Ovary (tissue), 9 donors: ENCODE measurements around the gene EIF2S3B. TPM values are rescaled to one million over a fixed set of nuclear protein-coding genes. Genes with fewer than 3 reads are reported as not detected.
"Not testable (repeated sequence)": the region's sequence is repeated elsewhere in the genome, so short reads cannot be mapped to it uniquely, and the experiment has no call there.

Experiments used
- DNase-seq, 5 donors: peaks; one replicate each; pipeline ENCODE4 v3.0.0-alpha.2; 2019 to 2020
- H3K27ac ChIP-seq, 2 donors: fragments of 200-600 bp; one replicate each; pipeline versions ENCODE4 v1.5.1 to v1.8.0; 2019 to 2022
- H3K27me3 ChIP-seq: fragments of 200-600 bp; one replicate; pipeline ENCODE4 v1.8.0; 2022
- H3K36me3 ChIP-seq: fragments of 200-600 bp; sonication (generic); one replicate; pipeline ENCODE4 v1.5.1; 2019
- H3K4me1 ChIP-seq: one replicate; pipeline ENCODE4 v1.8.1; 2013; ENCODE audit warnings: mild to moderate bottlenecking, moderate library complexity; ENCODE audit not compliant: insufficient read depth
- H3K4me3 ChIP-seq: fragments of 200-600 bp; sonication (generic); one replicate; pipeline ENCODE4 v1.5.1; 2017
- H3K9me3 ChIP-seq, 2 donors: fragments of 200-600 bp in 1 of 2; sonication (generic) in 1 of 2; one replicate each; pipeline versions ENCODE4 v1.5.1 to v1.8.1; 2013 to 2019; ENCODE audit warnings: mild to moderate bottlenecking in 1 of 2, moderate library complexity in 1 of 2
- EP300 ChIP-seq: sonication (generic); formaldehyde crosslinking; IDR thresholded peaks from one replicate; pipeline ENCODE4 v1.6.1; 2017; ENCODE audit warnings: antibody characterized with exemption
- POLR2A ChIP-seq: fragments of 450-650 bp; IDR thresholded peaks from one replicate; pipeline ENCODE4 v1.6.1; 2017; ENCODE audit warnings: antibody characterized with exemption, mild to moderate bottlenecking, moderate library complexity
- WGBS, 3 donors: extraction: QIAGEN DNeasy Blood & Tissue Kit in 1 of 3; methylation state at CpG; one replicate each; pipeline versions ENCODE4 v1.1.5 to v1.1.7; 2013 to 2017; 5-methylcytosine and 5-hydroxymethylcytosine counted together
- intact Hi-C, 4 donors: fragments of 100-400 bp; cut with DNase I; formaldehyde crosslinking; loops; one replicate each; pipeline versions ENCODE4 v1.11.0 to v1.15.1; 2022 to 2023
- polyA plus RNA-seq, 2 donors: library from polyadenylated mRNA; stranded (reverse); fragments of 200-250 nt in 1 of 2; fragments of 350-450 nt in 1 of 2; fragmentation: Illumina TruSeq in 1 of 2; extraction: RNeasy Lipid Tissue Mini Kit (QIAGEN cat#74804) in 1 of 2; gene quantifications; one replicate each; pipeline ENCODE4 v1.2.3, GENCODE V29; 2013 to 2014
- total RNA-seq, 7 donors: library from RNA; depleted of rRNA in 2 of 7; stranded (reverse); fragments of >200 nt in 2 of 7; fragmentation: NEBNext Ultra II Directional in 3 of 7; extraction: Animal tissue kit (Norgen Biotek cat#: 25700) in 3 of 7; gene quantifications; one replicate each; pipeline versions ENCODE4 v1.1.0 to v1.2.4, GENCODE V29; 2016 to 2023
- TF ChIP-seq, protein P1 (sequence below), 3 donors: fragments of 450-650 bp in 2 of 3; fragments of 200-600 bp in 1 of 3; IDR thresholded peaks; one replicate each; pipeline versions ENCODE4 v1.5.1 to v1.8.0; 2016 to 2022; ENCODE audit warnings: antibody characterized with exemption in 3 of 3, mild to moderate bottlenecking in 1 of 3
- donor health status: DM: no; HTN: no; CAD: no; lungs with moderate emphysema.
- donor health status: DM: no; HTN: no; CAD: no.
- donor health status: Bipolar disorder and iron deficiency.
- donor health status: DM: yes; HTN: yes; CAD: no.
- donor health status: DM: no; HTN: no; CAD: no.
- donor health status: DM: yes; HTN: yes; CAD: no.

EIF2S3B gene
- total and polyA plus RNA-seq, 9 donors, result 0.23 to 4.5 (median 1.1) TPM

DNA sequence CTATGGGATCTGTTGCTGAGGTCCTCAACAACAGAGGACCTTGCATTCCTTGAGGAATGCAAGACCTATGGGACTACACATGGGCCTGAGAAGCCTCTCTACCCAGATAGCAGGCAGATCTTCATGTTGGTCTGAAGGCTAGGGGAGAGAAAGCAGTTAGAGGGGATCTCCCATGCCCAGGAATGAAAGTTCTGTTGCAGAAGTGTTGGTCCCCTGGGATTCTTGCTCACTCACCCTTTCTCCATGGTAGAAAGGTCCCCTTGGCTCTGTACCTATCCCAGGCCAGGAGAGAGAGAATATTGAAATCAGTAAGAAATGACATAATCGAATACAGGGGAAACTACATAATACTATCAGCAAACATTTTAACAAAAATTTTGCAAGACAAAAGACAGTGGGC is 36.0 kb upstream of the EIF2S3B start:
- Histone ChIP-seq H3K4me3 (no peak overlapping the region), H3K27ac (no peak overlapping the region), H3K36me3 (no peaks in the 10 kb centered on the region), H3K9me3 (no peaks in the 10 kb centered on the region), H3K27me3 (no peaks in the 10 kb centered on the region), H3K4me1 (no peaks in the 10 kb centered on the region)
- TF ChIP-seq POLR2A (no peak), EP300 (no peak)
- TF ChIP-seq, protein P1, sequence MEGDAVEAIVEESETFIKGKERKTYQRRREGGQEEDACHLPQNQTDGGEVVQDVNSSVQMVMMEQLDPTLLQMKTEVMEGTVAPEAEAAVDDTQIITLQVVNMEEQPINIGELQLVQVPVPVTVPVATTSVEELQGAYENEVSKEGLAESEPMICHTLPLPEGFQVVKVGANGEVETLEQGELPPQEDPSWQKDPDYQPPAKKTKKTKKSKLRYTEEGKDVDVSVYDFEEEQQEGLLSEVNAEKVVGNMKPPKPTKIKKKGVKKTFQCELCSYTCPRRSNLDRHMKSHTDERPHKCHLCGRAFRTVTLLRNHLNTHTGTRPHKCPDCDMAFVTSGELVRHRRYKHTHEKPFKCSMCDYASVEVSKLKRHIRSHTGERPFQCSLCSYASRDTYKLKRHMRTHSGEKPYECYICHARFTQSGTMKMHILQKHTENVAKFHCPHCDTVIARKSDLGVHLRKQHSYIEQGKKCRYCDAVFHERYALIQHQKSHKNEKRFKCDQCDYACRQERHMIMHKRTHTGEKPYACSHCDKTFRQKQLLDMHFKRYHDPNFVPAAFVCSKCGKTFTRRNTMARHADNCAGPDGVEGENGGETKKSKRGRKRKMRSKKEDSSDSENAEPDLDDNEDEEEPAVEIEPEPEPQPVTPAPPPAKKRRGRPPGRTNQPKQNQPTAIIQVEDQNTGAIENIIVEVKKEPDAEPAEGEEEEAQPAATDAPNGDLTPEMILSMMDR (IDR thresholded peaks at IDR 0.05), result no peak
- intact Hi-C loops, result no loop called here
- 80 to 91% (median 86%) methylated on average over 1 of the region's 1 CpG for WGBS, 3 donors
- DNase-seq, result no peak

- intact Hi-C loops, DNase-seq, H3K4me3 ChIP-seq, H3K9me3 ChIP-seq, H3K27ac ChIP-seq, H3K27me3 ChIP-seq, H3K4me1 ChIP-seq, H3K36me3 ChIP-seq: not testable (repeated sequence)
- 89 to 93% (median 93%) methylated on average over 5 of the region's 5 CpGs for WGBS, 3 donors
Observed at GRCh38 chr12:10472808-10473207, 32.9 kb upstream of the EIF2S3B start.

- H3K36me3 ChIP-seq, H3K27ac ChIP-seq, H3K4me1 ChIP-seq, intact Hi-C loops, H3K4me3 ChIP-seq, H3K27me3 ChIP-seq, H3K9me3 ChIP-seq, DNase-seq: not testable (repeated sequence)
- WGBS, 3 donors, result 69 to 78% (median 71%) methylated on average over 2 of the region's 2 CpGs
Observed at GRCh38 chr12:10481901-10482300, 23.8 kb upstream of the EIF2S3B start.

DNA sequence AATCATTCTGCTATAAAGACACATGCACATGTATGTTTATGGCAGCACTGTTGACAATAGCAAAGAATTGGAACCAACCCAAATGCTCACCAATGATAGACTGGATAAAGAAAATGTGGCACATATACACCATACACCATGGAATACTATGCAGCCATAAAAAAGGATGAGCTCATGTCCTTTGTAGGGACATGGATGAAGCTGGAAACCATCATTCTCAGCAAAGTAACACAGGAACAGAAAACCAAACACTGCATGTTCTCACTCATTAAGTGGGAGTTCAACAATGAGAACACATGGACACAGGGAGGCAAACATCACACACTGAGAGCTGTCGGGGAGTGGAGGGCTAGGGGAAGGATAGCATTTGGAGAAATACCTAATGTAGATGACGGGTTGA is 18.4 kb upstream of the EIF2S3B start:
- DNase-seq, H3K27me3 ChIP-seq, H3K36me3 ChIP-seq, H3K9me3 ChIP-seq, H3K4me1 ChIP-seq, H3K4me3 ChIP-seq, intact Hi-C loops, H3K27ac ChIP-seq: not testable (repeated sequence)
- 53 to 92% (median 87%) methylated on average over 2 of the region's 2 CpGs for WGBS, 3 donors

GRCh38 chr12:10491766-10492165 is 13.9 kb upstream of the EIF2S3B start:
- WGBS, 3 donors, result 66 to 77% (median 75%) methylated on average over 4 of the region's 4 CpGs
- TF ChIP-seq POLR2A, result no peak
- no peak for TF ChIP-seq EP300
- TF ChIP-seq, protein P1 (IDR thresholded peaks at IDR 0.05), result no peak
- no peaks in the 10 kb centered on the region for H3K9me3 ChIP-seq
- H3K4me1 ChIP-seq, result no peaks in the 10 kb centered on the region
- intact Hi-C loops, result no loop called here
- no peaks in the 10 kb centered on the region for H3K36me3 ChIP-seq
- no peaks in the 10 kb centered on the region for H3K27me3 ChIP-seq
- no peak for DNase-seq
- H3K27ac ChIP-seq, result no peak overlapping the region
- no peak overlapping the region for H3K4me3 ChIP-seq

DNA sequence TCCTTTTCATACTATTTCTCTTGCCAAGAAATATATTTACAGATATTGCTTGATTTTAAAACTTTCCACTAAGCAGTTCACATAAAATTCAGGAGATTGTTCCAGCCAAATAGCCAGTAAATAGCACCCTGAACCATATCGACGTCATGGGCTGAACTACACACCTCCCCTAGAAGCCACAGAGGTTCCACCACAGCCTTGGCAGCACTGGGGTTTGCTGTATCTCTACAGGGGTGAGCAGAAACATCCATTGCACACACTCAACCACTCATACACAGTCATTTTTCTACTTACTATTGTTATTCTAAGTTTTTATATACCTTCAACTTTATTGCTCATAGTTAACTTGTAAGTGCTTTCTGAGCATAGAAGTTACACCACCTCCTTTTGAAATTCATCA is 8.1 kb upstream of the EIF2S3B start:
- peak in 1 of 5 donors; percentile 9 for DNase-seq
- 22 to 44% (median 30%) methylated on average over 2 of the region's 2 CpGs for WGBS, 3 donors
- Histone ChIP-seq H3K27ac (no peak overlapping the region), H3K36me3 (no peaks in the 10 kb centered on the region), H3K4me3 (no peak overlapping the region), H3K9me3 (no peaks in the 10 kb centered on the region), H3K27me3 (no peaks in the 10 kb centered on the region), H3K4me1 (no peaks in the 10 kb centered on the region)
- TF ChIP-seq, protein P1 (IDR thresholded peaks at IDR 0.05), result no peak
- intact Hi-C loops, result no loop called here
